ENCODE data around the gene AGAP9. TPM values are rescaled to one million over a fixed set of nuclear protein-coding genes. Genes with fewer than 3 reads are reported as not detected.

Gene AGAP9
- total and polyA plus RNA-seq, 2 of the 8 experiments (the other 6 are each of a cell fraction or from before 2014, with no cell fraction given) = 7.2 to 9.3 TPM

- TF ChIP-seq, protein P1, sequence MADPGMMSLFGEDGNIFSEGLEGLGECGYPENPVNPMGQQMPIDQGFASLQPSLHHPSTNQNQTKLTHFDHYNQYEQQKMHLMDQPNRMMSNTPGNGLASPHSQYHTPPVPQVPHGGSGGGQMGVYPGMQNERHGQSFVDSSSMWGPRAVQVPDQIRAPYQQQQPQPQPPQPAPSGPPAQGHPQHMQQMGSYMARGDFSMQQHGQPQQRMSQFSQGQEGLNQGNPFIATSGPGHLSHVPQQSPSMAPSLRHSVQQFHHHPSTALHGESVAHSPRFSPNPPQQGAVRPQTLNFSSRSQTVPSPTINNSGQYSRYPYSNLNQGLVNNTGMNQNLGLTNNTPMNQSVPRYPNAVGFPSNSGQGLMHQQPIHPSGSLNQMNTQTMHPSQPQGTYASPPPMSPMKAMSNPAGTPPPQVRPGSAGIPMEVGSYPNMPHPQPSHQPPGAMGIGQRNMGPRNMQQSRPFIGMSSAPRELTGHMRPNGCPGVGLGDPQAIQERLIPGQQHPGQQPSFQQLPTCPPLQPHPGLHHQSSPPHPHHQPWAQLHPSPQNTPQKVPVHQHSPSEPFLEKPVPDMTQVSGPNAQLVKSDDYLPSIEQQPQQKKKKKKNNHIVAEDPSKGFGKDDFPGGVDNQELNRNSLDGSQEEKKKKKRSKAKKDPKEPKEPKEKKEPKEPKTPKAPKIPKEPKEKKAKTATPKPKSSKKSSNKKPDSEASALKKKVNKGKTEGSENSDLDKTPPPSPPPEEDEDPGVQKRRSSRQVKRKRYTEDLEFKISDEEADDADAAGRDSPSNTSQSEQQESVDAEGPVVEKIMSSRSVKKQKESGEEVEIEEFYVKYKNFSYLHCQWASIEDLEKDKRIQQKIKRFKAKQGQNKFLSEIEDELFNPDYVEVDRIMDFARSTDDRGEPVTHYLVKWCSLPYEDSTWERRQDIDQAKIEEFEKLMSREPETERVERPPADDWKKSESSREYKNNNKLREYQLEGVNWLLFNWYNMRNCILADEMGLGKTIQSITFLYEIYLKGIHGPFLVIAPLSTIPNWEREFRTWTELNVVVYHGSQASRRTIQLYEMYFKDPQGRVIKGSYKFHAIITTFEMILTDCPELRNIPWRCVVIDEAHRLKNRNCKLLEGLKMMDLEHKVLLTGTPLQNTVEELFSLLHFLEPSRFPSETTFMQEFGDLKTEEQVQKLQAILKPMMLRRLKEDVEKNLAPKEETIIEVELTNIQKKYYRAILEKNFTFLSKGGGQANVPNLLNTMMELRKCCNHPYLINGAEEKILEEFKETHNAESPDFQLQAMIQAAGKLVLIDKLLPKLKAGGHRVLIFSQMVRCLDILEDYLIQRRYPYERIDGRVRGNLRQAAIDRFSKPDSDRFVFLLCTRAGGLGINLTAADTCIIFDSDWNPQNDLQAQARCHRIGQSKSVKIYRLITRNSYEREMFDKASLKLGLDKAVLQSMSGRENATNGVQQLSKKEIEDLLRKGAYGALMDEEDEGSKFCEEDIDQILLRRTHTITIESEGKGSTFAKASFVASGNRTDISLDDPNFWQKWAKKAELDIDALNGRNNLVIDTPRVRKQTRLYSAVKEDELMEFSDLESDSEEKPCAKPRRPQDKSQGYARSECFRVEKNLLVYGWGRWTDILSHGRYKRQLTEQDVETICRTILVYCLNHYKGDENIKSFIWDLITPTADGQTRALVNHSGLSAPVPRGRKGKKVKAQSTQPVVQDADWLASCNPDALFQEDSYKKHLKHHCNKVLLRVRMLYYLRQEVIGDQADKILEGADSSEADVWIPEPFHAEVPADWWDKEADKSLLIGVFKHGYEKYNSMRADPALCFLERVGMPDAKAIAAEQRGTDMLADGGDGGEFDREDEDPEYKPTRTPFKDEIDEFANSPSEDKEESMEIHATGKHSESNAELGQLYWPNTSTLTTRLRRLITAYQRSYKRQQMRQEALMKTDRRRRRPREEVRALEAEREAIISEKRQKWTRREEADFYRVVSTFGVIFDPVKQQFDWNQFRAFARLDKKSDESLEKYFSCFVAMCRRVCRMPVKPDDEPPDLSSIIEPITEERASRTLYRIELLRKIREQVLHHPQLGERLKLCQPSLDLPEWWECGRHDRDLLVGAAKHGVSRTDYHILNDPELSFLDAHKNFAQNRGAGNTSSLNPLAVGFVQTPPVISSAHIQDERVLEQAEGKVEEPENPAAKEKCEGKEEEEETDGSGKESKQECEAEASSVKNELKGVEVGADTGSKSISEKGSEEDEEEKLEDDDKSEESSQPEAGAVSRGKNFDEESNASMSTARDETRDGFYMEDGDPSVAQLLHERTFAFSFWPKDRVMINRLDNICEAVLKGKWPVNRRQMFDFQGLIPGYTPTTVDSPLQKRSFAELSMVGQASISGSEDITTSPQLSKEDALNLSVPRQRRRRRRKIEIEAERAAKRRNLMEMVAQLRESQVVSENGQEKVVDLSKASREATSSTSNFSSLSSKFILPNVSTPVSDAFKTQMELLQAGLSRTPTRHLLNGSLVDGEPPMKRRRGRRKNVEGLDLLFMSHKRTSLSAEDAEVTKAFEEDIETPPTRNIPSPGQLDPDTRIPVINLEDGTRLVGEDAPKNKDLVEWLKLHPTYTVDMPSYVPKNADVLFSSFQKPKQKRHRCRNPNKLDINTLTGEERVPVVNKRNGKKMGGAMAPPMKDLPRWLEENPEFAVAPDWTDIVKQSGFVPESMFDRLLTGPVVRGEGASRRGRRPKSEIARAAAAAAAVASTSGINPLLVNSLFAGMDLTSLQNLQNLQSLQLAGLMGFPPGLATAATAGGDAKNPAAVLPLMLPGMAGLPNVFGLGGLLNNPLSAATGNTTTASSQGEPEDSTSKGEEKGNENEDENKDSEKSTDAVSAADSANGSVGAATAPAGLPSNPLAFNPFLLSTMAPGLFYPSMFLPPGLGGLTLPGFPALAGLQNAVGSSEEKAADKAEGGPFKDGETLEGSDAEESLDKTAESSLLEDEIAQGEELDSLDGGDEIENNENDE (IDR thresholded peaks at IDR 0.05; ENCODE audit: insufficient replicate concordance, low read length) = no peak
- TF ChIP-seq, protein P2, sequence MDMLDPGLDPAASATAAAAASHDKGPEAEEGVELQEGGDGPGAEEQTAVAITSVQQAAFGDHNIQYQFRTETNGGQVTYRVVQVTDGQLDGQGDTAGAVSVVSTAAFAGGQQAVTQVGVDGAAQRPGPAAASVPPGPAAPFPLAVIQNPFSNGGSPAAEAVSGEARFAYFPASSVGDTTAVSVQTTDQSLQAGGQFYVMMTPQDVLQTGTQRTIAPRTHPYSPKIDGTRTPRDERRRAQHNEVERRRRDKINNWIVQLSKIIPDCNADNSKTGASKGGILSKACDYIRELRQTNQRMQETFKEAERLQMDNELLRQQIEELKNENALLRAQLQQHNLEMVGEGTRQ (IDR thresholded peaks at IDR 0.05; ENCODE audit: low read length) = no peak
Observed at GRCh38 chr10:47458466-47459154, 64.8 kb downstream of the AGAP9 start (continued).
